AML-193 (cell line): ENCODE measurements around the gene AGBL1.

ENCODE experiments used
- DNase-seq, 2 experiments: peaks; one replicate each; lab custom pipeline; 2025; lab: John Stamatoyannopoulos, UW

The AGBL1 gene

DNA sequence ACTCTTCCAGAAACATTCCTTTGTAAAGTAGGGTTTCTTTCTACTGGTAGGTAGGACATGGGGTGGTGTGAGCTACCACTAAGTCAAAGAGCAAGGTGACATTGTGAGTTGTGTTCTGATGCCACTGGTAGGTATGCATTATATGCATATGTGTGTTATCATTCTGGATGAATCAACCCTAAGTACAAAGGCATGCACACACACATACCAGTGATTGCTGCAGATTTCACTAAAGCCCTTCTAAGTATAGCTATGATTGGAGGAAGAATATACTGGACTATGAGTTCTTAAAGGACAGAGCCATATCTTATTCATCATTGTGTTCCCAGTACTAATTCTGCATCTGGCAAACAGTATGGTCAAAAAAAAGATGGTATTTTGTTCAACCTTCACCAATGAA is 646.0 kb downstream of the AGBL1 start:
- DNase-seq: no peak

GRCh38 chr15:86735247-86736040 is 655.8 kb downstream of the AGBL1 start:
- DNase-seq: no peak

GRCh38 chr15:86741917-86742316 is 662.2 kb downstream of the AGBL1 start:
- no peak for DNase-seq

- peak; percentile 7 to 24 for DNase-seq
Observed at GRCh38 chr15:86743283-86743903, 663.7 kb downstream of the AGBL1 start.

DNA sequence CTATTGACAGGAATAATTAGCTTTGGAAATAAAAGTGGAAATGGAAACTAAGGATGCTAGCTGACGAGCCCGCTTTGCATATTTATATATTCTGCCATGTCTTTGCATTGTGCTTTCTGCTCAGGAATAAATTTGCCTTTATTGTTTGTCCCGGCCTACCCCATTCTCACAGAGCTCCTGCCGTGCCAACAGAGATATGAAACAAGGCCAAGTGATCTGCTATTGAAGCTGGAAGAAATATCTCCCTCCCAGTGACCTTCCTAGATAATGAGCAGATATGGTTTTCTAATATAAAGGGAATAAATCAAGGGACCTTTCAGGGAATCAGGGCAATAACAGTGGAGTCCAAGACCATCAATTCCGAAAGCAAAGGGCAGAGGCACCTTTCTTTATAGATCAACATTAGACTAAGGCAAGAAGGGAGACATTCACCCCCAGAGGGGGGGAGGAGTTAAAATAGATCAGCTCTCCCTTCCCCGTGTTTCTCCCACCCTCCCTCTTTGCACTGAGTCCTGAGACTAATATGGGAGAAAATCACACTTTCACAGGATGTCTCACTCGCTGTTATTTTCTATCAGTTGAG is 664.6 kb downstream of the AGBL1 start:
- no peak for DNase-seq

DNA sequence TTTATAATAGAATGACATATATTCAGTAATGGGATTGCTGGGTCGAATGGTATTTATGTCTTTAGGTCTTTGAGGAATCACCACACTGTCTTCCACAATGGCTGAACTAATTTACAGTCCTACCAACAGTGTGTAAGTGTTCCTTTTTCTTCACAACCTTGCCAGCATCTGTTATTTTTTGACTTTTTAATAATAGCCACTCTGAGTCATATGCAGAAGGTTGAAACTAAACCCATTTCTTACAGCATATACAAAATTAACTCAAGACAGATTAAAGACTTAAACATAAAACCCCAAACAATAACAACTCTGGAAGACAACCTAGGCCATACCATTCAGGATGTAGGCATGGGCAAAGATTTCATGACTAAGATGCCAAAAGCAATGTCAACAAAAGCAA is 671.4 kb downstream of the AGBL1 start:
- DNase-seq: no peak

GRCh38 chr15:86754846-86755245 is 675.2 kb downstream of the AGBL1 start:
- no peak for DNase-seq

DNA sequence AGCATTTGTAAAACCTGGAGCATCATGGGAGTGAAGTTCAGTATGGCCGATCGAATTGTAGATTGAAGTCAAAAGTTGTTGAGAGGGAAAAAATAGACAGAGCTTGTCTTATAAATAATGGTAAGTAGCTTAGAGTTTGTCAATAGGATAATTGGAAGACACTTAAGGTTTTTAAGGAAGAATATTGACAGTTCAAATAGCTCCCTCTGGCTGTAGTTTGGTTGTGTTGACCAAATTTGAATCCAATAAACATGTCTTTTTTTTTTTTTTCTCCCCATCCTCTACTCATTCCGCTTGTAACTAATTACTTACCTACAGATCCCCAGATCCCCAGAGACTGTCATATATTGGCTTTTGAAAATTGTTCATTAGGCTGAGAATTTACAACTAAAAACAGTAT is 677.0 kb downstream of the AGBL1 start:
- DNase-seq: no peak

DNA sequence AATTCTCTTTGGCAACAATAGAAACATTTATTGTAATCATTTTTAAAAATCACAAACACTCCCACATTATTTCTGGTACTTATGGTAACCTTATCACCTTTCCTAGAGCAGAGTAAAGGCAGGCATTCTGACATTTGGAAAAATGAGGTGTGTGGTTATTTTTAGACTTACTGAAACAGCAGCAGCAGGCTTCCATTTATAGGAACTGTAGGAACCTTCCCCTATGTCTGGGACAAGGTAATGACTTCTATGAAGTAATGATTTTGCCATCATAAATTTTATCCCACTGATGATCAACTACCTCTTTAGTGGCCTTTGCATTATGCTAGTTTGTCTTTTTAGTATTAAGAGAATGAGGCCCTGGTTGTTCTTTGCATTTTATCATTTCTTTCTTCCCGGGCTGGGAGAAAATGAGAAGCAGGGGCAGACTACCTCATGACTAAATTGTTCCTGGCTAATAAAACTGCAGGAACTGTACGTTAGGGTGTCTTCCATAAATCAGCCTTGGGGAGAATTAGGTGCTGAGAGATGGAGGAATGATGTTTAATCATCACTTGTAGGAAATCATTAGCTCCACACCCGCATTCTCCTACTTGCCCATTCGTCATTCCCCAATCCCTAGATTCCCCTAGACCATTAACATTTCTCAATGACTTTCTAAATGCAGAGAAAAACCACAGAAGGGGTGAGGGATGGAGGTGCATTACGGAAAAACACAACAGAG is 680.3 kb downstream of the AGBL1 start:
- no peak for DNase-seq

- no peak for DNase-seq
Observed at GRCh38 chr15:86762874-86763273, 683.2 kb downstream of the AGBL1 start.

DNA sequence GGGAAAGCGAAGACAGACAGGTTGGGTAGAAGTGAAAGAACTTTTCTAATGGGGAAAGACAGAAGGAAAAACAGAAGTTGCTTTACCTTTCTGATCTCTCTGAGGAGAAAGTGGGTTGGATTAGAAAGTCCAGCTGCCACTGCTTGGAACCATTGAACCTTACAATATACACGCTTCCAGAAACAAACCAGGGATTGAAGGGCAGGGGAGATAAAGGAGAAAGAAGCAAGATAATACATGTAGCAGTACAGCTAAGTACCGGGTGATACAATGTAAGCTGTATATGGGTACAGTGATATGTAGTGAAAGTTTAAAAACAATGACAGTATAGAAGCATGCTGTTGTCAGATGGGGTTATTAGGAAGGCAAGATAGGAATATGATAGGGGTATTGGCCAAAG is 684.4 kb downstream of the AGBL1 start:
- DNase-seq: no peak

GRCh38 chr15:86765281-86765680 is 685.6 kb downstream of the AGBL1 start:
- DNase-seq: no peak

DNA sequence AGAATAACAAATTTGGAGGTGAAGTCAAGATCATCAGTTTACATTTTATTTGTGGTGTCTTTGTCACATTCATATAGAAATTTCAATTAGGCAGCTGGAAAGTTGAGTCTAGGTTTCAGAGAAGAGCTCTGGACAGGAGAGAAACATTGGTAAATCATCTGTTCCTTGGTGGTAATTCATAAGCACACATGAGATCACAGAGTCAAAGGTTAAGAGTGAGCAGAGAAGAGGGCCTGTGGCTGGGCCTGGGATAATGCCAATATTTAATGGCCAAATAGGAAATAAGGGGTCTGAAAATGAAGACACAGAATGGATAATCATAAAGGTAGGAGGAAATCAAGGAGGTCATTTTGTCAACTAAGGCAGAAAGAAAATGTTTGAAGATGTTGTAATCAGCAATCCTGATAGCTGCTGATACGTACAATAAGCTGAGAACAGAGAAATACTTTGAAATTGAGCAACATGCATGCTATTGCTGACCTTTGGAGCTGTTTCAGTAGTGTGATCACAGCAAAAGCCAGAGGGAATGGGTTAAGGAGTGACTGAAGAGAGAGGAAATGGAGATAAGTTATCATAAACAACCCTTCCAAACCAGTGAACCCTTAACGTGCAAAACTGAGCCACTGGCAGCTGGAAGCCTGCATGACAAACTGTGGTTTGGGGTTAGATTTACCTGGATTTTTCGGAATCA is 692.8 kb downstream of the AGBL1 start:
- DNase-seq: no peak

DNA sequence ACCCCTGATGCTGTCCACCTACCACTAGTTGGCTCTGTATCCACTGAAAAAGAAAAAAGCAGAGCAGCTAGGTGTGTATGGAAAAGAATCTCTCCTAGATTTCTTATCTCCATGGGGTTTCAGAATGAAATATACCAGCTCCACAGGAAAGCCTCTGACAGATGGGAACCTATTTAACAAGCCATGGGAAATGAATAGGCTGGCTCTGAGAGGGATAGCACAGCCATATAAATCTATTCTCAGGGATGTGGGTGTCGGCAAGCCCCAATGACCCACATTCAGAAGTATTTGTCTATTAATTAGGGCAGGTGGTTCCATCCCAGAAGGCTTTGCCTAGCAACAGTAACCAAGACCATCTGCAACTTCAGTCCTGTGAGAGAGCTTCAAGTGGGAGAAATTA is 694.1 kb downstream of the AGBL1 start:
- no peak for DNase-seq

GRCh38 chr15:86776145-86776544 is 696.5 kb downstream of the AGBL1 start:
- DNase-seq: no peak

GRCh38 chr15:86796521-86796920 is 716.9 kb downstream of the AGBL1 start:
- no peak for DNase-seq

DNA sequence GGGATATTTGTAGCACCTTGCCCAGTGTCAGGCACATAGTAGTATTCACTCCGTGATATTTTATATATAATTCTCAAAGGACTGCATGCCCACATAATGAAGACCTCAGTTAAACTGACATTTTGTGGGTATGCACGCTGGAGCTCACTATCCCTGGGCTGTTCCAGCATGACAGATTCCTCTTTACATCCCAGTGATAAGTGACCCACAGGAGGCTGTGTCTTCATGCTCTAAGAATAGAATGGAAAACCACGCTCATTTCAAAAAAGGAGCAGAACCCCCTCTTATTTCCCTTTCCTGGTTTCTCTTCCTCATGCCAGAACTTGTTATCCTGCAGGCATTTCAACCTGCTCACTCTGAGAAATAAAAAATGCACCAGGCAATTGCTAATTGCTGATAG is 717.5 kb downstream of the AGBL1 start:
- DNase-seq: no peak

DNA sequence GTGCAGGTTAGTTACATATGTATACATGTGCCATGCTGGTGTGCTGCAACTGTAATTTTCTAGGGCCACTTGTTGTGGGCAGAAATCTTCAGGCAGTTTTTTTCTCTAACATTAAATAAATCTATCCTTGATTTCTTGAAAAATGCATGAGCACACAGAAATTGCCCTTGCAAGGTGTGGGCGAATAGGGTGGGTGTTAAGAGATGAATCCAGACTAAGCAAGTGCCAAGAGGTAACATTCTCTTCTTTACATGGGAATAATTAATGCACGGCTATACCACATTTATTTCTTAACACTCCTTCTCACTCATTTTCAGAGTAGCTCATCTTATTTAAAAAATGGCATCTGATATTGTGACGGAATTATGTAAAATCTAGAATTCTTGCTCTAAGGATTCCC is 719.6 kb downstream of the AGBL1 start:
- DNase-seq: no peak

DNA sequence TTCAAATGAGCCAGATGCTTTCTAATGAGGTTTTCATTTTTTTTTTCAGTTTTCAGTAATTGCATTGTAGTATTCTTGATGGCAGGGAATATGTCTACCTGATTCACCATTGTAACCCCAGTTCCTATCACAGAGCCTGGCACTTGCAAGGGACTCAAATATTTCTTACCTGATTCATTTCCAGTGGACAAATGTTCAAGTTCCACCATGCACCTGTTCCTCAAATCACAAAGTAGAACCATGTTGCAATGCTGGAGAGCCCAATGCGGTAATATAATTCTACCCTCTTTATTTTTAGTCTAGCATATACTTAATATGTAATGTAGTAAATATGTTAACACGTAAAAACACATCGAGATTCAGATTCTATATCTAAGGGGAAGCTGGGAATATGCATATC is 722.6 kb downstream of the AGBL1 start:
- no peak for DNase-seq

- DNase-seq: no peak
Observed at GRCh38 chr15:86804406-86804805, 724.7 kb downstream of the AGBL1 start.

- DNase-seq: no peak
Observed at GRCh38 chr15:86810329-86810728, 730.7 kb downstream of the AGBL1 start.

DNA sequence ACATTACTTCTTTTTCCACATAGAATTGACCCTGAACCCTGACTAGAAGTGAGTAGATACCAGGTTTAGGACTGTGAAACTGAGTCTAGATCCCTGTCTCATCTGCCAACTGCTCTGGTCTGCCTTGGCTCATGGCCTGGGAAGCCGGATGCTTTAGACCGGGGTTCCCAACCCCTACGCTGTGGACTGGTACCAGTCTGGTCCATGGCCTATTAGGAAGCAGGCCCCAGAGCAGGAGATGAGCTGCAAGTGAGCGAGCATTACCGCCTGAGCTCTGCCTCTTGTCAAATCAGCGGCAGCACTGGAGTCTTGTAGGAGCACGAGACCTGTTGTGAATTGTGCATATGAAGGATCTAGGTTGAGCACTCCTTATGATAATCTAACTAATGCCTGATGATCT is 734.2 kb downstream of the AGBL1 start:
- DNase-seq: no peak
